Suprapubic skin (tissue), 4 donors: ENCODE results near the gene HTR2C. TPM values are rescaled to one million over a fixed set of nuclear protein-coding genes. Genes with fewer than 3 reads are reported as not detected.
"Not testable (repeated sequence)": the region's sequence is repeated elsewhere in the genome, so short reads cannot be mapped to it uniquely, and the experiment has no call there.

Experiments used
- DNase-seq, 2 donors: peaks; one replicate each; pipeline ENCODE4 v3.0.0-alpha.2; 2019; ENCODE audit warnings: low spot score in 2 of 2
- H3K27ac ChIP-seq: fragments of 200-600 bp; sonication (generic); one replicate; pipeline ENCODE4 v1.5.1; 2019
- H3K27me3 ChIP-seq: fragments of 200-600 bp; sonication (generic); one replicate; pipeline ENCODE4 v1.5.1; 2019
- H3K36me3 ChIP-seq: fragments of 200-600 bp; sonication (generic); one replicate; pipeline ENCODE4 v1.5.1; 2019
- H3K4me1 ChIP-seq: fragments of 200-600 bp; sonication (generic); one replicate; pipeline ENCODE4 v1.5.1; 2019
- H3K4me3 ChIP-seq: fragments of 200-600 bp; sonication (generic); one replicate; pipeline ENCODE4 v1.5.1; 2019; ENCODE audit warnings: mild to moderate bottlenecking
- H3K9me3 ChIP-seq: fragments of 200-600 bp; sonication (generic); one replicate; pipeline ENCODE4 v1.5.1; 2019
- CTCF ChIP-seq, 2 donors: fragments of 200-600 bp in 1 of 2; fragments of 450-650 bp in 1 of 2; sonication (generic) in 1 of 2; IDR thresholded peaks; one replicate each; pipeline ENCODE4 v1.5.1; 2016 to 2019; ENCODE audit warnings: antibody characterized with exemption in 2 of 2, mild to moderate bottlenecking in 1 of 2, moderate library complexity in 1 of 2
- EP300 ChIP-seq: sonication (generic); formaldehyde crosslinking; IDR thresholded peaks from one replicate; pipeline ENCODE4 v1.6.1; 2017; ENCODE audit warnings: antibody characterized with exemption
- POLR2A ChIP-seq, 2 donors: fragments of 450-650 bp; IDR thresholded peaks; one replicate each; pipeline ENCODE4 v1.6.1; 2017; ENCODE audit warnings: antibody characterized with exemption in 2 of 2, mild to moderate bottlenecking in 2 of 2, moderate library complexity in 2 of 2
- POLR2AphosphoS5 ChIP-seq, 3 donors: sonication (generic); formaldehyde crosslinking; IDR thresholded peaks; one replicate each; pipeline ENCODE4 v1.6.1; 2017; ENCODE audit warnings: antibody characterized with exemption in 3 of 3
- WGBS: methylation state at CpG from one replicate; pipeline ENCODE4 v1.1.5; 2018; 5-methylcytosine and 5-hydroxymethylcytosine counted together
- total RNA-seq, 4 donors: library from RNA; depleted of rRNA; stranded (reverse); fragments of >200 nt; gene quantifications; one replicate each; pipeline ENCODE4 v1.1.0, GENCODE V29; 2016

Gene HTR2C
- total RNA-seq, 4 donors from 2014 or later: not detected

GRCh38 chrX:114635986-114636385, 52.1 kb downstream of the HTR2C start:
- H3K27me3 ChIP-seq: no peaks in the 10 kb centered on the region
- no peaks in the 10 kb centered on the region for H3K4me1 ChIP-seq
- no peak overlapping the region for H3K27ac ChIP-seq
- H3K36me3 ChIP-seq: no peaks in the 10 kb centered on the region
- 57% methylated on average over 1 of the region's 1 CpG for WGBS
- no peak for DNase-seq
- TF ChIP-seq POLR2A (IDR thresholded peaks at IDR 0.05) (no peak), EP300 (no peak), POLR2AphosphoS5 (IDR thresholded peaks at IDR 0.05) (no peak), CTCF (IDR thresholded peaks at IDR 0.05) (no peak)
- no peaks in the 10 kb centered on the region for H3K9me3 ChIP-seq
- no peak overlapping the region for H3K4me3 ChIP-seq

- no peak overlapping the region for H3K4me3 ChIP-seq
- TF ChIP-seq POLR2A (IDR thresholded peaks at IDR 0.05): no peak
- no peak for TF ChIP-seq POLR2AphosphoS5 (IDR thresholded peaks at IDR 0.05)
- TF ChIP-seq EP300: no peak
- no peak for TF ChIP-seq CTCF (IDR thresholded peaks at IDR 0.05)
- H3K9me3 ChIP-seq: no peaks in the 10 kb centered on the region
- no peaks in the 10 kb centered on the region for H3K4me1 ChIP-seq
- no peak for DNase-seq
- H3K27me3 ChIP-seq: no peaks in the 10 kb centered on the region
- H3K36me3 ChIP-seq: no peaks in the 10 kb centered on the region
- H3K27ac ChIP-seq: no peak overlapping the region
These were observed 66.5 kb downstream of the HTR2C start for GRCh38 chrX:114650351-114650750.

- WGBS: 50% methylated on average over 2 of the region's 2 CpGs
- Histone ChIP-seq H3K27me3 (no peaks in the 10 kb centered on the region), H3K27ac (no peak overlapping the region), H3K36me3 (no peaks in the 10 kb centered on the region), H3K9me3 (no peaks in the 10 kb centered on the region), H3K4me1 (no peaks in the 10 kb centered on the region), H3K4me3 (no peak overlapping the region)
- TF ChIP-seq POLR2A (IDR thresholded peaks at IDR 0.05): no peak
- TF ChIP-seq CTCF (IDR thresholded peaks at IDR 0.05): no peak
- no peak for TF ChIP-seq POLR2AphosphoS5 (IDR thresholded peaks at IDR 0.05)
- no peak for TF ChIP-seq EP300
- DNase-seq: no peak
These were observed 91.5 kb downstream of the HTR2C start for GRCh38 chrX:114675365-114675764.

GRCh38 chrX:114700533-114700932, 116.6 kb downstream of the HTR2C start:
- H3K4me3 ChIP-seq, H3K9me3 ChIP-seq, H3K27ac ChIP-seq, H3K27me3 ChIP-seq, H3K4me1 ChIP-seq, DNase-seq, H3K36me3 ChIP-seq: not testable (repeated sequence)
- 85% methylated on average over 17 of the region's 17 CpGs for WGBS

- Histone ChIP-seq H3K4me1 (no peaks in the 10 kb centered on the region), H3K4me3 (no peak overlapping the region), H3K27me3 (no peaks in the 10 kb centered on the region), H3K36me3 (no peaks in the 10 kb centered on the region), H3K9me3 (no peaks in the 10 kb centered on the region), H3K27ac (no peak overlapping the region)
- no peak for DNase-seq
- TF ChIP-seq POLR2A (IDR thresholded peaks at IDR 0.05) (no peak), EP300 (no peak), CTCF (IDR thresholded peaks at IDR 0.05) (no peak), POLR2AphosphoS5 (IDR thresholded peaks at IDR 0.05) (no peak)
- WGBS: 37% methylated on average over 1 of the region's 1 CpG
These were observed 125.5 kb downstream of the HTR2C start for GRCh38 chrX:114709406-114709805.

- TF ChIP-seq POLR2AphosphoS5 (IDR thresholded peaks at IDR 0.05): no peak
- TF ChIP-seq CTCF (IDR thresholded peaks at IDR 0.05): no peak
- TF ChIP-seq EP300: no peak
- TF ChIP-seq POLR2A (IDR thresholded peaks at IDR 0.05): no peak
- Histone ChIP-seq H3K4me3 (no peak overlapping the region), H3K4me1 (no peaks in the 10 kb centered on the region), H3K36me3 (no peaks in the 10 kb centered on the region), H3K27ac (no peak overlapping the region), H3K9me3 (no peaks in the 10 kb centered on the region), H3K27me3 (no peaks in the 10 kb centered on the region)
- 0% methylated on average over 1 of the region's 1 CpG for WGBS
- DNase-seq: no peak
These were observed 126.7 kb downstream of the HTR2C start for GRCh38 chrX:114710571-114710970.
